ENCODE measurements around the gene WIPF3. TPM values are rescaled to one million over a fixed set of nuclear protein-coding genes. Genes with fewer than 3 reads are reported as not detected.

WIPF3 gene
- 1 to 10 TPM; 2.5 to 5.7 (median 5.0) TPM for polyA plus RNA-seq (ENCODE audit: insufficient read length in 4 of 4)

- DNase-seq (ENCODE audit: low read depth in 4 of 4, low spot score in 3 of 4), result no peak
Measured at GRCh38 chr7:29806208-29806994, at the start of gene WIPF3. WIPF3 (plus strand) TSS chr7:29806508; CDS start chr7:29834725, 28,217 bp downstream.

- no peak for DNase-seq (ENCODE audit: low read depth in 4 of 4, low spot score in 3 of 4)
Measured at GRCh38 chr7:29763266-29763665, 43.0 kb upstream of the WIPF3 start.

- DNase-seq (ENCODE audit: low read depth in 4 of 4, low spot score in 3 of 4), result no peak
Measured at GRCh38 chr7:29764227-29764626, 42.1 kb upstream of the WIPF3 start.

- no peak for DNase-seq (ENCODE audit: low read depth in 4 of 4, low spot score in 3 of 4)
Measured at GRCh38 chr7:29765490-29765889, 40.8 kb upstream of the WIPF3 start.

GRCh38 chr7:29770371-29770770 lies 35.9 kb upstream of the WIPF3 start:
- no peak for DNase-seq (ENCODE audit: low read depth in 4 of 4, low spot score in 3 of 4)

GRCh38 chr7:29771081-29771816 lies 35.1 kb upstream of the WIPF3 start:
- no peak for DNase-seq (ENCODE audit: low read depth in 4 of 4, low spot score in 3 of 4)

DNA sequence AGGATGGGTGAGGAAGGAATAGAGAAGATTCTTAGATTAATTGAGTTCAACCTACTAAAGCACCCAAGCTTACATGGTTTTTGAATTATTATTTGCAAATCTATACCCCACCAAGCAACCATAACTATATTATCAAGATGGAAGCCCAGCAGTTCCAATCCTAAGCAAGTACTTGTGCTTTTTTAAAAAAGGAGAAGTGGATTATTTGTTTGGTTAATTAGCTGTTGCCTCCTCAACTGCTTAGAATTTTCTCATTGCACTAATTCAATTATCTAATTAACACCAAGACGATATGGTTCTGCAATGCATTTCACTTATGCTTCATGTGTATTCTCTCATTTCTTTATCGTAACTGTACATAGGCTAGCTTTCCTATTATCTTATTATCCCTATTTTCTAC lies 27.3 kb upstream of the WIPF3 start:
- no peak for DNase-seq (ENCODE audit: low read depth in 4 of 4, low spot score in 3 of 4)

GRCh38 chr7:29780346-29780745 lies 26.0 kb upstream of the WIPF3 start:
- no peak for DNase-seq (ENCODE audit: low read depth in 4 of 4, low spot score in 3 of 4)

DNA sequence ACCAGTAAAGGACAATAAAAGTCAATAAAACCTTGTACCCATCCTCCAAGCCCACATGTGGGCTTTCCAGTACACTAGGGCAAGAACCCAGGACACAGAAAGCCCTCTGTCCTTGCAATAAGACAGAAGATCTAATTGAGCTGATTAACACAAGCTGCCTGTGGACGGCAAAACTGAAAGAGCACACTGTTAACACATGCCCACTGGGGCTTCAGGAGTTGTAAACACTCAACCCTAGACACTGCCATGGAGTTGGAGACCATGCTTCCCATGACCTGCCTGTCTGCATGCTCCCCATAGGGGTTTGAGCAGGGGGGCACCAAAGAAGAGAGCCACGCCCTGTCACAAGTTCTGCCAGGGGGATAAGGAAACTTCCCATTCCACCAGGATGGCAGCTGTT lies 22.6 kb upstream of the WIPF3 start:
- no peak for DNase-seq (ENCODE audit: low read depth in 4 of 4, low spot score in 3 of 4)

GRCh38 chr7:29793507-29793906 lies 12.8 kb upstream of the WIPF3 start:
- no peak for DNase-seq (ENCODE audit: low read depth in 4 of 4, low spot score in 3 of 4)

DNA sequence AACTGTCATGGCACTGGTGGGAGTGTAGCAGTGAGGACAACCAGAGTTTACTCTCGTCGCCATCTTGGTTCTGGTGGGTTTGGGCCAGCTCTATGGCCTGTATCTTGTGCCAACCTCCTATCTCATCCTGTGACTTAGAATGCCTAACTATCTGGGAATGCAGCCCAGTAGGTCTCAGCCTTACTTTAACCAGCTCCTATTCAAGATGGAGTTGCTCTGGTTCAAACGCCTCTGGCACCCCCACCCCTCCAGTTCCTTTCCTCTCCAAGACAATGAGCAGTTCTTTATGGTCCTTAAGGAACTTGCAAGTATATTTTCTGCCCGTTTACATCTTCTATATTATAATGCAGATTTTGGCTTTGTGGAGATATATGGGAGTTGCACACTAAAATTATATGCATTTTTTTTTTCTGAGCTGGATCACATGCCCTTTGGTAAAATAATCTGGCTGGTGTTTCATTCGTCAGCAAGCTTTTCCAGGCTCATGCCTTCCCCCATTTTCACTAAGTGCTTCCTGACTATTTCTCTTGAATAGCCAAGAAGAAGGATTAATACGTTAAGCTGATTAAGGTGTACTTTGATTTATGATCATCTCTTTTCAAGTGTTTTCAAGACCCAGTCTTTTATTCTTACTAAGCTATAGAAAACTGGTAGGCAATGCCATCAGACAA lies 11.2 kb upstream of the WIPF3 start:
- DNase-seq (ENCODE audit: low read depth in 4 of 4, low spot score in 3 of 4), result no peak

- DNase-seq (ENCODE audit: low read depth in 4 of 4, low spot score in 3 of 4), result no peak
Measured at GRCh38 chr7:29795696-29796580, 10.4 kb upstream of the WIPF3 start.

- DNase-seq (ENCODE audit: low read depth in 4 of 4, low spot score in 3 of 4), result no peak
Measured at GRCh38 chr7:29797112-29797944, 9.0 kb upstream of the WIPF3 start.

GRCh38 chr7:29798422-29798821 lies 7.9 kb upstream of the WIPF3 start:
- DNase-seq (ENCODE audit: low read depth in 4 of 4, low spot score in 3 of 4), result no peak

DNA sequence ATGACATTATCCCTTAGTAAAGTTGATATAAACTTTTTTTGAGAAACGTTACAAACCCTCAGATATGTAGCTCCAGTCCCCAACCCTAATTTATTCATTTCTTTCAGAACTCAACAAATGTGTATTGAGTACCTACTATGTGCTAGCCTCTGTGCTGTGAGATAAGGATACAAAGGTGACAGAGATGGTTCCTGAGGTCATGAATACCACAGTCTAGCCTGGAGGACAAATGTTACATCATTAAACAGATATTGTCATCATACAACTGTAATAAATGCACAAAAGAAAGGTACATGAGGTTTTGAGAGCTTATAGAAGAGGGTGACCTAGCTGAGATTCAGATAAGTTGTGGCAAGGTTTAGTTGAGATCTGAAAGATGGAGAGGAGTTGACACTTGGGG lies 4.4 kb upstream of the WIPF3 start:
- no peak for DNase-seq (ENCODE audit: low read depth in 4 of 4, low spot score in 3 of 4)

GRCh38 chr7:29805031-29805430 lies 1.3 kb upstream of the WIPF3 start:
- DNase-seq (ENCODE audit: low read depth in 4 of 4, low spot score in 3 of 4), result no peak

DNA sequence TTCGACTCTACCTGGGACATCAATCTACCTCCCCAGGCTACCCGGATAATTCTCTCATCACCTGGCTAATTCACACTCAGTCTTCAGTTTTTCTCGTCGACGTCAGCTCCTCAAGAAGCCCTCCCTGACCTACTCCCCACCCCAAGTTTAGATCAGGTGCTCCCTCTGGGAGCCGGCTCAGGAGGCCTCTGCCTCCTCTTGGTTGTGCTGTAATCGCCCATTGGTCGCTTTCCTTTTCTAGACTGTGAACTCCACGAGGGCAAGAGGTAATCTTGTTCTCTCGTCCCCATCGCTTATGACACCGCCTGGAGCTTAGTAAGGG lies 461 bp upstream of the WIPF3 start:
- no peak for DNase-seq (ENCODE audit: low read depth in 4 of 4, low spot score in 3 of 4)

- DNase-seq (ENCODE audit: low read depth in 4 of 4, low spot score in 3 of 4), result no peak
Measured at GRCh38 chr7:29806995-29807841, 910 bp downstream of the WIPF3 start.
